ENCODE results near the gene CASP2. TPM values are rescaled to one million over a fixed set of nuclear protein-coding genes. Genes with fewer than 3 reads are reported as not detected.
A peak's percentile ranks its signal among the peaks of the same experiment; 100 is the strongest.

Gene CASP2
- total and polyA plus RNA-seq, 2 donors (not counting 1 experiment from before 2014, with no cell fraction given), result 9.4 to 22.6 TPM

GRCh38 chr7:143296686-143297085 lies 8.5 kb downstream of the CASP2 start:
- no peak overlapping the region for H3K9ac ChIP-seq (ENCODE audit: insufficient read depth, low read length)
- H3K4me2 ChIP-seq (ENCODE audit: extremely low read depth, insufficient read depth, low read length), result no peak overlapping the region
- DNase-seq (ENCODE audit: low read depth in 2 of 2), result no peak

GRCh38 chr7:143299346-143299745 lies 11.2 kb downstream of the CASP2 start:
- Histone ChIP-seq H2AFZ (ENCODE audit: low read length) (no peak overlapping the region), H3K27ac (ENCODE audit: insufficient read depth, low read length) (no peak overlapping the region), H3K9me3 (ENCODE audit: control insufficient read depth, insufficient read depth, low read depth, low read length) (no peaks in the 10 kb centered on the region), H3K4me1 (ENCODE audit: control insufficient read depth, extremely low read depth, insufficient read depth, low read length) (no peaks in the 10 kb centered on the region), H3K36me3 (ENCODE audit: control insufficient read depth, insufficient read depth, low read length) (peaks cover 15% of the 10 kb centered on the region), H4K20me1 (ENCODE audit: control insufficient read depth, extremely low read depth, insufficient read depth, low read length) (no peaks in the 10 kb centered on the region), H3K9ac (ENCODE audit: insufficient read depth, low read length) (no peak overlapping the region), H3K27me3 (ENCODE audit: control insufficient read depth, insufficient read depth, low read length) (no peaks in the 10 kb centered on the region), H3K79me2 (ENCODE audit: control insufficient read depth, insufficient read depth, low read length) (peaks cover 2% of the 10 kb centered on the region), H3K4me2 (ENCODE audit: extremely low read depth, insufficient read depth, low read length) (no peak overlapping the region), H3K4me3 (replicated peaks in 1 of 4; ENCODE audit: control extremely low read depth in 1 of 4, insufficient read depth in 1 of 4, low read depth in 3 of 4, low read length in 4 of 4) (no peak overlapping the region)
- TF ChIP-seq CTCF (conservative IDR thresholded peaks at IDR 0.05 in 1 of 2, IDR thresholded peaks at IDR 0.05 in 1 of 2; ENCODE audit: low read depth in 1 of 2, low read length in 2 of 2) (no peak), EZH2 (IDR thresholded peaks at IDR 0.05; ENCODE audit: low read length, missing control alignments) (no peak)
- peak; percentile 29 to 65 for DNase-seq (ENCODE audit: low read depth in 2 of 2)

More at GRCh38 chr7:143296686-143297085, 8.5 kb downstream of the CASP2 start:
- H3K4me1 ChIP-seq (ENCODE audit: control insufficient read depth, extremely low read depth, insufficient read depth, low read length), result no peaks in the 10 kb centered on the region
- H3K27me3 ChIP-seq (ENCODE audit: control insufficient read depth, insufficient read depth, low read length), result no peaks in the 10 kb centered on the region
- H3K36me3 ChIP-seq (ENCODE audit: control insufficient read depth, insufficient read depth, low read length), result peaks cover 26% of the 10 kb centered on the region
- no peak overlapping the region for H3K4me3 ChIP-seq (replicated peaks in 1 of 4; ENCODE audit: control extremely low read depth in 1 of 4, insufficient read depth in 1 of 4, low read depth in 3 of 4, low read length in 4 of 4)
- no peaks in the 10 kb centered on the region for H3K9me3 ChIP-seq (ENCODE audit: control insufficient read depth, insufficient read depth, low read depth, low read length)
- no peak overlapping the region for H3K27ac ChIP-seq (ENCODE audit: insufficient read depth, low read length)
- TF ChIP-seq CTCF (conservative IDR thresholded peaks at IDR 0.05 in 1 of 2, IDR thresholded peaks at IDR 0.05 in 1 of 2; ENCODE audit: low read depth in 1 of 2, low read length in 2 of 2), result no peak
- H4K20me1 ChIP-seq (ENCODE audit: control insufficient read depth, extremely low read depth, insufficient read depth, low read length), result no peaks in the 10 kb centered on the region
- no peak overlapping the region for H2AFZ ChIP-seq (ENCODE audit: low read length)
- H3K79me2 ChIP-seq (ENCODE audit: control insufficient read depth, insufficient read depth, low read length), result peaks cover 8% of the 10 kb centered on the region

GRCh38 chr7:143299840-143300239 lies 11.7 kb downstream of the CASP2 start:
- H3K27me3 ChIP-seq (ENCODE audit: control insufficient read depth, insufficient read depth, low read length), result no peaks in the 10 kb centered on the region
- H3K9me3 ChIP-seq (ENCODE audit: control insufficient read depth, insufficient read depth, low read depth, low read length), result no peaks in the 10 kb centered on the region
- H3K4me1 ChIP-seq (ENCODE audit: control insufficient read depth, extremely low read depth, insufficient read depth, low read length), result no peaks in the 10 kb centered on the region
- H3K79me2 ChIP-seq (ENCODE audit: control insufficient read depth, insufficient read depth, low read length), result peaks cover 2% of the 10 kb centered on the region
- H2AFZ ChIP-seq (ENCODE audit: low read length), result no peak overlapping the region
- DNase-seq (ENCODE audit: low read depth in 2 of 2), result peak in 1 of 2 donors; percentile 12
- H3K4me2 ChIP-seq (ENCODE audit: extremely low read depth, insufficient read depth, low read length), result no peak overlapping the region
- no peak overlapping the region for H3K9ac ChIP-seq (ENCODE audit: insufficient read depth, low read length)
- no peaks in the 10 kb centered on the region for H4K20me1 ChIP-seq (ENCODE audit: control insufficient read depth, extremely low read depth, insufficient read depth, low read length)
- peak in 1 of 2 donors; percentile 60 for TF ChIP-seq CTCF (conservative IDR thresholded peaks at IDR 0.05 in 1 of 2, IDR thresholded peaks at IDR 0.05 in 1 of 2; ENCODE audit: low read depth in 1 of 2, low read length in 2 of 2)
- TF ChIP-seq EZH2 (IDR thresholded peaks at IDR 0.05; ENCODE audit: low read length, missing control alignments), result no peak
- no peak overlapping the region for H3K27ac ChIP-seq (ENCODE audit: insufficient read depth, low read length)
- peaks cover 16% of the 10 kb centered on the region for H3K36me3 ChIP-seq (ENCODE audit: control insufficient read depth, insufficient read depth, low read length)
- no peak overlapping the region for H3K4me3 ChIP-seq (replicated peaks in 1 of 4; ENCODE audit: control extremely low read depth in 1 of 4, insufficient read depth in 1 of 4, low read depth in 3 of 4, low read length in 4 of 4)

Data from fibroblast of lung (primary cell).